A549 (cell line): ENCODE data around the gene GALNT15. TPM values are rescaled to one million over a fixed set of nuclear protein-coding genes. Genes with fewer than 3 reads are reported as not detected.
A peak's percentile ranks its signal among the peaks of the same experiment; 100 is the strongest.

Source experiments
- ATAC-seq, 2 experiments: fragments of 200-7000 bp in 1 of 2; fragments of >200 bp in 1 of 2; cut with Nextera tagmentation in 1 of 2; cut with Tn5 transposase in 1 of 2; 3 replicates each; pipeline versions ENCODE4 v1.8.0 to v1.9.1; 2018 to 2020; ENCODE audit warnings: mild to moderate bottlenecking in 1 of 2, moderate library complexity in 1 of 2
- CTCF ChIA-PET: fragments of 300-600 bp; sonication (Branson Sonifier 250); formaldehyde crosslinking; extraction: SDS; loops from one replicate; lab custom pipeline; 2021; ENCODE audit warnings: antibody characterized with exemption, inconsistent platforms; lab: Yijun Ruan, JAX
- POLR2A ChIA-PET: fragments of 350-600 bp; formaldehyde crosslinking; extraction: SDS; loops from one replicate; lab custom pipeline; 2021; ENCODE audit warnings: antibody characterized with exemption, inconsistent platforms; lab: Yijun Ruan, JAX
- DNase-seq, 2 experiments: peaks; one replicate each; pipeline versions ENCODE4 v3.0.0 to v3.0.0-alpha.2; 2011 to 2016; ENCODE audit warnings: low read depth in 1 of 2, low spot score in 1 of 2
- FAIRE-seq: peaks from 2 replicates; lab custom pipeline; 2011; peaks lifted over from hg19 to GRCh38; lab: Jason Lieb, UNC
- H3K27ac ChIP-seq, 2 experiments: fragments of >200 bp; sonication (Bioruptor Twin); formaldehyde crosslinking; 3 replicates each; pipeline ENCODE4 v1.5.1; 2016 to 2017
- H3K4me1 ChIP-seq: fragments of >200 bp; sonication (Bioruptor Twin); formaldehyde crosslinking; 3 replicates; pipeline ENCODE4 v1.6.1; 2016
- H3K4me2 ChIP-seq: fragments of >200 bp; sonication (Bioruptor Twin); formaldehyde crosslinking; 3 replicates; pipeline ENCODE4 v1.6.1; 2016
- H3K4me3 ChIP-seq: fragments of >200 bp; sonication (Bioruptor Twin); formaldehyde crosslinking; 3 replicates; pipeline ENCODE4 v1.5.1; 2016
- H3K9me3 ChIP-seq: fragments of >200 bp; sonication (Bioruptor Twin); formaldehyde crosslinking; 3 replicates; pipeline ENCODE4 v1.6.1; 2016
- CBX8 ChIP-seq: fragments of 200-600 bp; sonication (generic); IDR thresholded peaks from 2 replicates; pipeline ENCODE4 v1.6.1; 2016
- CHD4 ChIP-seq: fragments of 200-600 bp; sonication (generic); IDR thresholded peaks from 2 replicates; pipeline ENCODE4 v1.6.1; 2016; ENCODE audit warnings: antibody characterized with exemption, mild to moderate bottlenecking, borderline replicate concordance
- EHF ChIP-seq: fragments of 250-450 bp; sonication (Bioruptor Pico); IDR thresholded peaks from 2 replicates; pipeline ENCODE4 v1.5.0; 2020; ENCODE audit warnings: mild to moderate bottlenecking
- FOSB ChIP-seq: fragments of 250-450 bp; sonication (Bioruptor Pico); IDR thresholded peaks from 2 replicates; pipeline ENCODE4 v1.5.0; 2020; ENCODE audit warnings: mild to moderate bottlenecking, moderate library complexity
- FOSL2 ChIP-seq, 2 experiments: fragments of 450-650 bp in 1 of 2; fragments of >200 bp in 1 of 2; sonication (Bioruptor Twin) in 1 of 2; formaldehyde crosslinking; IDR thresholded peaks; 2 replicates each; pipeline versions ENCODE4 v1.5.0 to v1.6.1; 2016 to 2020; ENCODE audit warnings: mild to moderate bottlenecking in 1 of 2, moderate library complexity in 1 of 2
- FOXS1 ChIP-seq: fragments of 250-450 bp; sonication (Bioruptor Pico); IDR thresholded peaks from 2 replicates; pipeline ENCODE4 v1.5.0; 2020; ENCODE audit warnings: mild to moderate bottlenecking, moderate library complexity
- GATA3 ChIP-seq: IDR thresholded peaks from 2 replicates; pipeline ENCODE4 v1.6.1; 2012; ENCODE audit warnings: borderline replicate concordance
- HEYL ChIP-seq: fragments of 250-450 bp; sonication (Bioruptor Pico); IDR thresholded peaks from 2 replicates; pipeline ENCODE4 v1.8.0; 2021; ENCODE audit warnings: mild to moderate bottlenecking, moderate library complexity
- HOXB5 ChIP-seq: fragments of 250-450 bp; sonication (Bioruptor Pico); IDR thresholded peaks from 2 replicates; pipeline ENCODE4 v1.5.0; 2020; ENCODE audit warnings: mild to moderate bottlenecking, moderate library complexity
- JUN ChIP-seq, 2 experiments: fragments of >200 bp; sonication (Bioruptor Twin); formaldehyde crosslinking; IDR thresholded peaks; 2 replicates in 1 of 2; 3 replicates in 1 of 2; pipeline ENCODE4 v1.6.1; 2016 to 2017
- JUNB ChIP-seq: fragments of >200 bp; sonication (Bioruptor Twin); formaldehyde crosslinking; IDR thresholded peaks from 2 replicates; pipeline ENCODE4 v1.6.1; 2016
- MYC ChIP-seq: IDR thresholded peaks from 2 replicates; pipeline ENCODE4 v1.6.1; 2012; ENCODE audit warnings: mild to moderate bottlenecking, inconsistent platforms, low read length, improper control_type of control experiment, borderline replicate concordance
- PHF8 ChIP-seq: fragments of 200-600 bp; sonication (generic); IDR thresholded peaks from 2 replicates; pipeline ENCODE4 v1.6.1; 2016; ENCODE audit warnings: low read depth, mild to moderate bottlenecking, antibody characterized with exemption, moderate library complexity, borderline replicate concordance
- POLR2A ChIP-seq: IDR thresholded peaks from 2 replicates; pipeline ENCODE4 v1.6.1; 2012; ENCODE audit warnings: mild to moderate bottlenecking, low read length
- RCOR1 ChIP-seq: fragments of 150-350 bp; IDR thresholded peaks from 2 replicates; pipeline ENCODE4 v1.6.1; 2014; ENCODE audit warnings: antibody characterized with exemption, low read length, low read depth
- RNF2 ChIP-seq: fragments of 200-600 bp; sonication (generic); IDR thresholded peaks from 2 replicates; pipeline ENCODE4 v1.6.1; 2016; ENCODE audit warnings: low read depth, mild to moderate bottlenecking, antibody characterized with exemption, moderate library complexity, borderline replicate concordance
- TFCP2L1 ChIP-seq: fragments of 250-450 bp; sonication (Bioruptor Pico); IDR thresholded peaks from 2 replicates; pipeline ENCODE4 v1.5.0; 2021; ENCODE audit warnings: mild to moderate bottlenecking
- ZNF302 ChIP-seq: fragments of 250-450 bp; sonication (Bioruptor Pico); IDR thresholded peaks from 2 replicates; pipeline ENCODE4 v1.9.0; 2021; ENCODE audit warnings: inconsistent platforms, mild to moderate bottlenecking, moderate library complexity
- WGBS: methylation state at CpG from one replicate; pipeline ENCODE4 v1.1.6; 2017; ENCODE audit errors: missing lambda C conversion rate; 5-methylcytosine and 5-hydroxymethylcytosine counted together
- polyA plus RNA-seq, 4 experiments: library from polyadenylated mRNA; depleted of rRNA in 3 of 4; stranded (reverse); fragments of >200 nt; fragmentation: RNase III in 1 of 4; extraction: RNeasy Plus Mini Kit Qiagen cat#74134 plus additional on column Dnase treatment in 1 of 4; gene quantifications; 2 replicates in 3 of 4; 3 replicates in 1 of 4; pipeline ENCODE4 v1.2.3, GENCODE V29; 2011 to 2017
- TF ChIP-seq, protein P1 (sequence below): IDR thresholded peaks from 2 replicates; pipeline ENCODE4 v1.6.1; 2012
- TF ChIP-seq, protein P2 (sequence below): fragments of 150-350 bp; IDR thresholded peaks from 2 replicates; pipeline ENCODE4 v1.6.1; 2014; ENCODE audit warnings: low read depth, mild to moderate bottlenecking, low read length
- TF ChIP-seq, protein P3 (sequence below): fragments of >200 bp; sonication (Bioruptor Twin); formaldehyde crosslinking; IDR thresholded peaks from 3 replicates; pipeline ENCODE4 v1.6.1; 2016
- TF ChIP-seq, protein P4 (sequence below): fragments of 200-600 bp; sonication (generic); IDR thresholded peaks from 2 replicates; pipeline ENCODE4 v1.6.1; 2016; ENCODE audit warnings: antibody characterized with exemption, mild to moderate bottlenecking, moderate library complexity
- TF ChIP-seq, protein P5 (sequence below): fragments of >200 bp; sonication (Bioruptor Twin); formaldehyde crosslinking; IDR thresholded peaks from 2 replicates; pipeline ENCODE4 v1.6.1; 2016
- TF ChIP-seq, protein P6 (sequence below): fragments of 250-450 bp; sonication (Bioruptor Pico); IDR thresholded peaks from 2 replicates; pipeline ENCODE4 v1.5.0; 2020; ENCODE audit warnings: low read depth, mild to moderate bottlenecking, moderate library complexity

The GALNT15 gene
- polyA plus RNA-seq, 2 of the 4 experiments (the other 2 are of a cell fraction) = 0.04 TPM; not detected in 1

DNA sequence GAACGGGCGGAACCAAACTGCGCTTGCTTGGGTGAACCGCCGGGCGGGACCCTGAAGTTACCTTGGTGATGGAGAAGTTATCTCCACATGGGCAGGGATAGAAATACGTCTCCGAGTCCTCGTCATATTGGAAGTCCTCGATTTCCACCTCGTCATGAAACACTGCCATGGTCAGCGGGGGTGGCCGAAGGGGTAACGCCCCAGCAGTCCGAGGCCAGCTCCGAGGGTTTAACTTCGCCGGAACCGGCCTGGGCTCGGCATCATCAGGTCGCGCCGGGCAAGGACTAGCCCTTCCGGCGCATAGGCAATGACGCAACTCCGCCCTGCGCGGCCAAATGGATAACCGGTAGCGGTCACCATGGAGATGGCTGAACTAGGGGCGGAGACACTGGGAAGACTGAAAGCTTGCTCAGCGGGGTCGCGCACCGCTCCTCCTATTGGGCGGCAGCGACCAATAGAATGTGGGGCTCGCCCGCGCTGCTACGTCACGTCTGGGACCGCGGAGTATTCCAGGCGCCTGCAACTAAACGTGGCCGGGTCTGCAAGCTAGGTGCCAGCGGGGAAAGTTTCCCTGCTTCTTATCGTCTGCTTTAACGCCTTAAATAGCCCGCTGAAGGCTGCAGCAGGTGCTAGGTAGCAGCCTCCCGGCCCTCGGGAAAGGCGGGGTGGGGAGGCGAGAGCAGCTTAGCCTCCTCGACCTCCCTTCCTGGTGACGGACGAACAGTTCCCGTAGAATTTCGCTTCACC lies 90.4 kb downstream of the GALNT15 start, which contains the start of the genes DPH3 and OXNAD1 (continued):
- TF ChIP-seq TFCP2L1 (CRISPR knock-in tag) (no peak), EHF (CRISPR knock-in tag) (no peak)

DNA sequence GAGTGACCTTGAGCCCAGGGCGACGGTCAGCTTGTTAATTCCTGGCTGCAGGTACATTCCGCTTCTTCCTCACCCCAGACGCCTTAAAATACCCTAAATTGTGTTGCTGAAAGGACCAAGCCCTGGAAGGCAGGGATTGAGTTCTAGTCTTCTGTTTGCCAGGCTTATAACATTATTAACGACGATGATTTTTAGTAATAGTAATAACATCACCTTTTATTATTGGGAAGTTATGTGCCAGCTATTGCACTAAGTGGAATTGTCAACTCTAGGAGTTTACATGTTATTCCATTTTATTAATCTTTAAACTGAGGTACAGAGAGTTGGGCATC lies 90.9 kb downstream of the GALNT15 start:
- POLR2A ChIA-PET = interaction anchor here (0.9 to 1.7 kb wide), 2 partner anchors 11 to 468 kb away, joined by 5 to 7 read pairs; partner anchors contain the start of gene ANKRD28

DNA sequence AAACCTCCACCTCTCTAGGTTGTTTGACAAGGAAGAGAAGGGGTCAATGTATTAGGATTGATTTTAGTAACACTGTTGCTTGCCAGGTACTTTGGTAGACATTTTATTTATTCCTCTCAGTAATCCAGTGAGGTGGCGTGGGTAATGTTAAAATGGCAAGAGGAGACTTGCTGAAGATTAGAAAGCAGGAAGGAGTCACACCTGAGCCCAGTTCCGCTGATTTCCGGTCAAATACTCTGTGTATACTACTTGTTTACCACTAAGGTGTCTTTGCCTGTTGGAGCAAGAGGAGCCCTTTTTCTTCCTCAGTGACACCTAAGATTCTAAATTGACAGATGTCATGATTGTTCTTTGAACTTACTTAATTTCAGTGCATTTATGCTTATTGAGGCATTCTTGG lies 92.2 kb downstream of the GALNT15 start:
- TF ChIP-seq HOXB5 (no peak), RNF2 (no peak), ZNF302 (no peak), POLR2A (no peak), MYC (no peak), JUNB (no peak), HEYL (CRISPR knock-in tag) (no peak), FOXS1 (no peak), JUN (IDR thresholded peaks at IDR 0.05) (no peak), RCOR1 (no peak), FOSL2 (IDR thresholded peaks at IDR 0.05) (no peak), FOSL2 (CRISPR knock-in tag; IDR thresholded peaks at IDR 0.05) (no peak), CHD4 (no peak), FOSB (CRISPR knock-in tag) (no peak), PHF8 (no peak)
- TF ChIP-seq, protein P1, sequence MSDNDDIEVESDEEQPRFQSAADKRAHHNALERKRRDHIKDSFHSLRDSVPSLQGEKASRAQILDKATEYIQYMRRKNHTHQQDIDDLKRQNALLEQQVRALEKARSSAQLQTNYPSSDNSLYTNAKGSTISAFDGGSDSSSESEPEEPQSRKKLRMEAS = no peak
- TF ChIP-seq, protein P2, sequence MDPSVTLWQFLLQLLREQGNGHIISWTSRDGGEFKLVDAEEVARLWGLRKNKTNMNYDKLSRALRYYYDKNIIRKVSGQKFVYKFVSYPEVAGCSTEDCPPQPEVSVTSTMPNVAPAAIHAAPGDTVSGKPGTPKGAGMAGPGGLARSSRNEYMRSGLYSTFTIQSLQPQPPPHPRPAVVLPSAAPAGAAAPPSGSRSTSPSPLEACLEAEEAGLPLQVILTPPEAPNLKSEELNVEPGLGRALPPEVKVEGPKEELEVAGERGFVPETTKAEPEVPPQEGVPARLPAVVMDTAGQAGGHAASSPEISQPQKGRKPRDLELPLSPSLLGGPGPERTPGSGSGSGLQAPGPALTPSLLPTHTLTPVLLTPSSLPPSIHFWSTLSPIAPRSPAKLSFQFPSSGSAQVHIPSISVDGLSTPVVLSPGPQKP = no peak
- TF ChIP-seq, protein P3, sequence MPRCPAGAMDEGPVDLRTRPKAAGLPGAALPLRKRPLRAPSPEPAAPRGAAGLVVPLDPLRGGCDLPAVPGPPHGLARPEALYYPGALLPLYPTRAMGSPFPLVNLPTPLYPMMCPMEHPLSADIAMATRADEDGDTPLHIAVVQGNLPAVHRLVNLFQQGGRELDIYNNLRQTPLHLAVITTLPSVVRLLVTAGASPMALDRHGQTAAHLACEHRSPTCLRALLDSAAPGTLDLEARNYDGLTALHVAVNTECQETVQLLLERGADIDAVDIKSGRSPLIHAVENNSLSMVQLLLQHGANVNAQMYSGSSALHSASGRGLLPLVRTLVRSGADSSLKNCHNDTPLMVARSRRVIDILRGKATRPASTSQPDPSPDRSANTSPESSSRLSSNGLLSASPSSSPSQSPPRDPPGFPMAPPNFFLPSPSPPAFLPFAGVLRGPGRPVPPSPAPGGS = no peak
- TF ChIP-seq, protein P4, sequence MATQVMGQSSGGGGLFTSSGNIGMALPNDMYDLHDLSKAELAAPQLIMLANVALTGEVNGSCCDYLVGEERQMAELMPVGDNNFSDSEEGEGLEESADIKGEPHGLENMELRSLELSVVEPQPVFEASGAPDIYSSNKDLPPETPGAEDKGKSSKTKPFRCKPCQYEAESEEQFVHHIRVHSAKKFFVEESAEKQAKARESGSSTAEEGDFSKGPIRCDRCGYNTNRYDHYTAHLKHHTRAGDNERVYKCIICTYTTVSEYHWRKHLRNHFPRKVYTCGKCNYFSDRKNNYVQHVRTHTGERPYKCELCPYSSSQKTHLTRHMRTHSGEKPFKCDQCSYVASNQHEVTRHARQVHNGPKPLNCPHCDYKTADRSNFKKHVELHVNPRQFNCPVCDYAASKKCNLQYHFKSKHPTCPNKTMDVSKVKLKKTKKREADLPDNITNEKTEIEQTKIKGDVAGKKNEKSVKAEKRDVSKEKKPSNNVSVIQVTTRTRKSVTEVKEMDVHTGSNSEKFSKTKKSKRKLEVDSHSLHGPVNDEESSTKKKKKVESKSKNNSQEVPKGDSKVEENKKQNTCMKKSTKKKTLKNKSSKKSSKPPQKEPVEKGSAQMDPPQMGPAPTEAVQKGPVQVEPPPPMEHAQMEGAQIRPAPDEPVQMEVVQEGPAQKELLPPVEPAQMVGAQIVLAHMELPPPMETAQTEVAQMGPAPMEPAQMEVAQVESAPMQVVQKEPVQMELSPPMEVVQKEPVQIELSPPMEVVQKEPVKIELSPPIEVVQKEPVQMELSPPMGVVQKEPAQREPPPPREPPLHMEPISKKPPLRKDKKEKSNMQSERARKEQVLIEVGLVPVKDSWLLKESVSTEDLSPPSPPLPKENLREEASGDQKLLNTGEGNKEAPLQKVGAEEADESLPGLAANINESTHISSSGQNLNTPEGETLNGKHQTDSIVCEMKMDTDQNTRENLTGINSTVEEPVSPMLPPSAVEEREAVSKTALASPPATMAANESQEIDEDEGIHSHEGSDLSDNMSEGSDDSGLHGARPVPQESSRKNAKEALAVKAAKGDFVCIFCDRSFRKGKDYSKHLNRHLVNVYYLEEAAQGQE = no peak
- TF ChIP-seq, protein P5, sequence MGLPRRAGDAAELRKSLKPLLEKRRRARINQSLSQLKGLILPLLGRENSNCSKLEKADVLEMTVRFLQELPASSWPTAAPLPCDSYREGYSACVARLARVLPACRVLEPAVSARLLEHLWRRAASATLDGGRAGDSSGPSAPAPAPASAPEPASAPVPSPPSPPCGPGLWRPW = no peak
- TF ChIP-seq, protein P6, sequence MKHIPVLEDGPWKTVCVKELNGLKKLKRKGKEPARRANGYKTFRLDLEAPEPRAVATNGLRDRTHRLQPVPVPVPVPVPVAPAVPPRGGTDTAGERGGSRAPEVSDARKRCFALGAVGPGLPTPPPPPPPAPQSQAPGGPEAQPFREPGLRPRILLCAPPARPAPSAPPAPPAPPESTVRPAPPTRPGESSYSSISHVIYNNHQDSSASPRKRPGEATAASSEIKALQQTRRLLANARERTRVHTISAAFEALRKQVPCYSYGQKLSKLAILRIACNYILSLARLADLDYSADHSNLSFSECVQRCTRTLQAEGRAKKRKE (CRISPR knock-in tag) = no peak
- Histone ChIP-seq H3K27ac (no peak overlapping the region), H3K9me3 (no peaks in the 10 kb centered on the region), H3K4me1 (peaks cover 19% of the 10 kb centered on the region), H3K4me3 (no peak overlapping the region), H3K4me2 (peak overlapping the region; percentile 83)
- FAIRE-seq (no peak), ATAC-seq (no peak), DNase-seq (no peak)
- ChIA-PET CTCF (interaction anchor here (1.0 to 6.7 kb wide), 4 partner anchors 24 to 284 kb away, joined by 3 to 41 read pairs (median 10); no protein-coding TSS in a partner anchor), POLR2A (no interaction called here)
- WGBS = 91% methylated on average over 3 of the region's 3 CpGs

More for the DNA sequence above, 90.9 kb downstream of the GALNT15 start:
- Histone ChIP-seq H3K4me2 (peak overlapping the region; percentile 83), H3K27ac (peak overlapping the region; percentile 81 to 86), H3K4me3 (peak overlapping the region; percentile 95), H3K4me1 (peaks cover 19% of the 10 kb centered on the region), H3K9me3 (no peaks in the 10 kb centered on the region)
- WGBS = 2% methylated on average over 6 of the region's 6 CpGs
- CTCF ChIA-PET = interaction anchor here (0.8 to 6.7 kb wide), 8 partner anchors 13 to 286 kb away, joined by 3 to 41 read pairs (median 6); no protein-coding TSS in a partner anchor
- TF ChIP-seq CBX8 (no peak), GATA3 (no peak), POLR2A (no peak)
- no peak for ATAC-seq
- FAIRE-seq = no peak
- no peak for DNase-seq
